ENCODE results near the gene PPA2.

DNA sequence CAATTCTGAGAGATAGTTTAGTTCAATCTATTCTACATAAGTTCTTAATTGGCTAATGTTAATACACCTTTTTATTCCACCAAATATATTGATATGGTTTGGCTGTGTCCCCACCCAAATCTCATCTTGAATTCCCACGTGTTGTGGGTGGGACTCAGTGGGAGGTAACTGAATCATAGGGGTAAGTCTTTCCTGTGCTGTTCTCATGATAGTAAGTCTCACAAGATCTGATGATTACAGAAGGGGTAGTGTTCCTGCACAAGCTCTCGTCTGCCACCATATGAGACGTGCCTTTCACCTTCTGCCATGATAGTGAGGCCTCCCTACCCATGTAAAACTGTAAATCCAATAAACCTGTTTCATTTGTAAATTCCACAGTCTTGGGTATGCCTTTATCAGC, 11.3 kb downstream of the PPA2 start:
- TF ChIP-seq, protein P1, sequence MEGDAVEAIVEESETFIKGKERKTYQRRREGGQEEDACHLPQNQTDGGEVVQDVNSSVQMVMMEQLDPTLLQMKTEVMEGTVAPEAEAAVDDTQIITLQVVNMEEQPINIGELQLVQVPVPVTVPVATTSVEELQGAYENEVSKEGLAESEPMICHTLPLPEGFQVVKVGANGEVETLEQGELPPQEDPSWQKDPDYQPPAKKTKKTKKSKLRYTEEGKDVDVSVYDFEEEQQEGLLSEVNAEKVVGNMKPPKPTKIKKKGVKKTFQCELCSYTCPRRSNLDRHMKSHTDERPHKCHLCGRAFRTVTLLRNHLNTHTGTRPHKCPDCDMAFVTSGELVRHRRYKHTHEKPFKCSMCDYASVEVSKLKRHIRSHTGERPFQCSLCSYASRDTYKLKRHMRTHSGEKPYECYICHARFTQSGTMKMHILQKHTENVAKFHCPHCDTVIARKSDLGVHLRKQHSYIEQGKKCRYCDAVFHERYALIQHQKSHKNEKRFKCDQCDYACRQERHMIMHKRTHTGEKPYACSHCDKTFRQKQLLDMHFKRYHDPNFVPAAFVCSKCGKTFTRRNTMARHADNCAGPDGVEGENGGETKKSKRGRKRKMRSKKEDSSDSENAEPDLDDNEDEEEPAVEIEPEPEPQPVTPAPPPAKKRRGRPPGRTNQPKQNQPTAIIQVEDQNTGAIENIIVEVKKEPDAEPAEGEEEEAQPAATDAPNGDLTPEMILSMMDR (IDR thresholded peaks at IDR 0.05; ENCODE audit: low read depth, low read length, poor library complexity, severe bottlenecking), result no peak
- no peak for TF ChIP-seq EZH2phosphoT487 (IDR thresholded peaks at IDR 0.05; ENCODE audit: borderline replicate concordance, low read length)

Measured in DOHH2 (cell line).